K562 (cell line): ENCODE results near the gene HLCS. TPM values are rescaled to one million over a fixed set of nuclear protein-coding genes. Genes with fewer than 3 reads are reported as not detected.

Experiments
- CEBPB ChIP-seq: fragments of 450-650 bp; IDR thresholded peaks from 2 replicates; pipeline ENCODE4 v1.6.1; 2016; ENCODE audit warnings: missing genetic modification characterization, missing compliant biosample characterization
- CHCHD3 ChIP-seq: fragments of 250-450 bp; sonication (Bioruptor Pico); IDR thresholded peaks from 2 replicates; pipeline ENCODE4 v2.1.2; 2022; ENCODE audit warnings: mild to moderate bottlenecking
- HIVEP1 ChIP-seq: fragments of 250-450 bp; sonication (Bioruptor Pico); IDR thresholded peaks from 2 replicates; pipeline ENCODE4 v1.4.0; 2020; ENCODE audit warnings: mild to moderate bottlenecking
- KDM1A ChIP-seq, 2 experiments: fragments of 450-650 bp; IDR thresholded peaks; 2 replicates each; pipeline ENCODE4 v1.6.1; 2016; ENCODE audit warnings: mild to moderate bottlenecking in 2 of 2
- MCM5 ChIP-seq: fragments of 450-650 bp; IDR thresholded peaks from 2 replicates; pipeline ENCODE4 v1.6.1; 2016; ENCODE audit warnings: low read depth
- MEIS2 ChIP-seq: fragments of 450-650 bp; IDR thresholded peaks from 2 replicates; pipeline ENCODE4 v1.6.1; 2014; ENCODE audit warnings: mild to moderate bottlenecking; ENCODE audit not compliant: partially characterized antibody
- MYBL2 ChIP-seq, 2 experiments: fragments of 450-650 bp in 1 of 2; sonication (generic) in 1 of 2; formaldehyde crosslinking in 1 of 2; IDR thresholded peaks; 2 replicates each; pipeline versions ENCODE4 v1.6.1 to v1.8.1; 2017 to 2022; ENCODE audit warnings: borderline replicate concordance in 1 of 2, inconsistent platforms in 1 of 2, low read depth in 1 of 2, mild to moderate bottlenecking in 1 of 2, missing genetic modification reagents in 1 of 2, moderate library complexity in 1 of 2
- PHF8 ChIP-seq: fragments of 200-600 bp; sonication (generic); IDR thresholded peaks from 2 replicates; pipeline ENCODE4 v1.6.1; 2012; ENCODE audit warnings: mixed run types, mild to moderate bottlenecking, inconsistent platforms, low read length, moderate library complexity, borderline replicate concordance
- SMARCA4 ChIP-seq: fragments of 450-650 bp; IDR thresholded peaks from 2 replicates; pipeline ENCODE4 v1.6.1; 2016
- TCF7L2 ChIP-seq: fragments of 150-350 bp; IDR thresholded peaks from 2 replicates; pipeline ENCODE4 v1.6.1; 2016; ENCODE audit warnings: low read depth, mild to moderate bottlenecking, low read length, moderate library complexity
- ZNF175 ChIP-seq: fragments of 200-800 bp; sonication (Bioruptor generic); IDR thresholded peaks from 2 replicates; pipeline ENCODE4 v1.6.1; 2016; ENCODE audit warnings: low read depth, mild to moderate bottlenecking, missing genetic modification characterization, missing compliant biosample characterization
- ZNF24 ChIP-seq: fragments of 450-650 bp; IDR thresholded peaks from 2 replicates; pipeline ENCODE4 v1.6.1; 2016
- ZNF408 ChIP-seq: fragments of 250-450 bp; sonication (Bioruptor Pico); IDR thresholded peaks from 2 replicates; pipeline ENCODE4 v1.4.0; 2020; ENCODE audit warnings: low read depth, mild to moderate bottlenecking, moderate library complexity
- ZNF444 ChIP-seq: fragments of 250-450 bp; sonication (Bioruptor Pico); IDR thresholded peaks from 2 replicates; pipeline ENCODE4 v1.4.0; 2020; ENCODE audit warnings: mild to moderate bottlenecking, moderate library complexity
- ZNF584 ChIP-seq: fragments of 200-800 bp; sonication (Bioruptor generic); IDR thresholded peaks from 2 replicates; pipeline ENCODE4 v1.6.1; 2016; ENCODE audit warnings: low read depth, mild to moderate bottlenecking, missing genetic modification characterization, missing compliant biosample characterization
- ZNF589 ChIP-seq: fragments of 200-800 bp; sonication (Bioruptor generic); IDR thresholded peaks from 2 replicates; pipeline ENCODE4 v1.6.1; 2016; ENCODE audit warnings: low read depth, missing genetic modification characterization, missing compliant biosample characterization
- polyA plus RNA-seq, 8 experiments: library from polyadenylated mRNA; depleted of rRNA in 4 of 8; stranded (reverse) in 5 of 8; unstranded in 3 of 8; fragments of >200 nt; fragmentation: Nextera tagmentation in 2 of 8; fragmentation: Illumina TruSeq in 1 of 8; extraction: Ambion mirVana in 2 of 8; extraction: Trizol in 1 of 8; gene quantifications; 2 replicates each; pipeline versions ENCODE4 v1.2.1 to v1.2.3, GENCODE V29; 2011 to 2014; ENCODE audit warnings: inconsistent platforms in 1 of 8, missing spikeins in 1 of 8
- total RNA-seq, 7 experiments: library from RNA; depleted of rRNA in 6 of 7; stranded (reverse); fragments of >200 nt in 6 of 7; fragmentation: Illumina TruSeq in 2 of 7; extraction: Trizol in 2 of 7; gene quantifications; 2 replicates each; pipeline versions ENCODE4 v1.2.1 to v1.2.3, GENCODE V29; 2011 to 2021; ENCODE audit warnings: low replicate concordance in 1 of 7
- TF ChIP-seq, protein P1 (sequence below): fragments of 450-650 bp; IDR thresholded peaks from 2 replicates; pipeline ENCODE4 v1.6.1; 2018; ENCODE audit warnings: mild to moderate bottlenecking, low read depth; ENCODE audit not compliant: partially characterized antibody
- TF ChIP-seq, protein P2 (sequence below): fragments of 450-650 bp; IDR thresholded peaks from 2 replicates; pipeline ENCODE4 v1.6.1; 2016; ENCODE audit warnings: low read depth

HLCS gene
- total and polyA plus RNA-seq, 9 of the 15 experiments (the other 6 are each of a cell fraction or from before 2014, with no cell fraction given) = 3.0 to 21.5 (median 17.1) TPM

DNA sequence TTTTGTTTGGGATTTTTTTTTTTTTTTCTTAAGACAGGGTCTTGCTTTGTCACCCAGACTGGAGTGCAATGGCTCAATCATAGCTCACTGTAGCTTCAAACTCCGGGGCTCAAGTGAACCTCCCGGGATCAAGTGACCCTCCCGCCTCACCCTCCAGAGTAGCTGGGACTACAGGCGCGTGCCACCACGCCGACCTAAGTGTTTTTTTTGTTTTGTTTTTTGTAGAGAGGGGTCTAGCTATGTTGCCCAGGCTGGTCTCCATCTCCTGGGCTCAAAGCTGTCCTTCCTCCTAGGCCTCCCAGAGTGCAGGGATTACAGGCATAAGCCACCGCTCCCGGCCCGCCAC is 776 bp downstream of the HLCS start (continued):
- TF ChIP-seq, protein P1, sequence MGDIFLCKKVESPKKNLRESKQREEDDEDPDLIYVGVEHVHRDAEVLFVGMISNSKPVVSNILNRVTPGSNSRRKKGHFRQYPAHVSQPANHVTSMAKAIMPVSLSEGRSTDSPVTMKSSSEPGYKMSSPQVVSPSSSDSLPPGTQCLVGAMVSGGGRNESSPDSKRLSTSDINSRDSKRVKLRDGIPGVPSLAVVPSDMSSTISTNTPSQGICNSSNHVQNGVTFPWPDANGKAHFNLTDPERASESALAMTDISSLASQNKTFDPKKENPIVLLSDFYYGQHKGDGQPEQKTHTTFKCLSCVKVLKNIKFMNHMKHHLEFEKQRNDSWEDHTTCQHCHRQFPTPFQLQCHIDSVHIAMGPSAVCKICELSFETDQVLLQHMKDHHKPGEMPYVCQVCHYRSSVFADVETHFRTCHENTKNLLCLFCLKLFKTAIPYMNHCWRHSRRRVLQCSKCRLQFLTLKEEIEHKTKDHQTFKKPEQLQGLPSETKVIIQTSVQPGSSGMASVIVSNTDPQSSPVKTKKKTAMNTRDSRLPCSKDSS = peak; percentile 35
- TF ChIP-seq ZNF589 (CRISPR knock-in tag) = peak; percentile 42; the same call in 1 of the 2 replicates
- no peak for TF ChIP-seq TCF7L2
- TF ChIP-seq CHCHD3 = no peak
- TF ChIP-seq ZNF175 (CRISPR knock-in tag) = peak; percentile 40; the same call in 1 of the 2 replicates
- no peak for TF ChIP-seq ZNF444 (CRISPR knock-in tag)
- no peak for TF ChIP-seq MYBL2 (IDR thresholded peaks at IDR 0.05; ENCODE audit: low read depth)
- TF ChIP-seq MYBL2 (CRISPR knock-in tag; IDR thresholded peaks at IDR 0.05; ENCODE audit: borderline replicate concordance) = no peak
- peak; percentile 61 to 79 for TF ChIP-seq KDM1A (IDR thresholded peaks at IDR 0.05)
- no peak for TF ChIP-seq MEIS2
- TF ChIP-seq ZNF408 (CRISPR knock-in tag) = no peak
- no peak for TF ChIP-seq CEBPB (tag)
- TF ChIP-seq HIVEP1 = no peak
- no peak for TF ChIP-seq MCM5
- no peak for TF ChIP-seq ZNF24
- TF ChIP-seq PHF8 = no peak
- 0 out of 2 replicates have a peak, but pooled peaks have one; percentile 5 for TF ChIP-seq SMARCA4
- TF ChIP-seq ZNF584 (CRISPR knock-in tag) = peak; percentile 39
- TF ChIP-seq, protein P2, sequence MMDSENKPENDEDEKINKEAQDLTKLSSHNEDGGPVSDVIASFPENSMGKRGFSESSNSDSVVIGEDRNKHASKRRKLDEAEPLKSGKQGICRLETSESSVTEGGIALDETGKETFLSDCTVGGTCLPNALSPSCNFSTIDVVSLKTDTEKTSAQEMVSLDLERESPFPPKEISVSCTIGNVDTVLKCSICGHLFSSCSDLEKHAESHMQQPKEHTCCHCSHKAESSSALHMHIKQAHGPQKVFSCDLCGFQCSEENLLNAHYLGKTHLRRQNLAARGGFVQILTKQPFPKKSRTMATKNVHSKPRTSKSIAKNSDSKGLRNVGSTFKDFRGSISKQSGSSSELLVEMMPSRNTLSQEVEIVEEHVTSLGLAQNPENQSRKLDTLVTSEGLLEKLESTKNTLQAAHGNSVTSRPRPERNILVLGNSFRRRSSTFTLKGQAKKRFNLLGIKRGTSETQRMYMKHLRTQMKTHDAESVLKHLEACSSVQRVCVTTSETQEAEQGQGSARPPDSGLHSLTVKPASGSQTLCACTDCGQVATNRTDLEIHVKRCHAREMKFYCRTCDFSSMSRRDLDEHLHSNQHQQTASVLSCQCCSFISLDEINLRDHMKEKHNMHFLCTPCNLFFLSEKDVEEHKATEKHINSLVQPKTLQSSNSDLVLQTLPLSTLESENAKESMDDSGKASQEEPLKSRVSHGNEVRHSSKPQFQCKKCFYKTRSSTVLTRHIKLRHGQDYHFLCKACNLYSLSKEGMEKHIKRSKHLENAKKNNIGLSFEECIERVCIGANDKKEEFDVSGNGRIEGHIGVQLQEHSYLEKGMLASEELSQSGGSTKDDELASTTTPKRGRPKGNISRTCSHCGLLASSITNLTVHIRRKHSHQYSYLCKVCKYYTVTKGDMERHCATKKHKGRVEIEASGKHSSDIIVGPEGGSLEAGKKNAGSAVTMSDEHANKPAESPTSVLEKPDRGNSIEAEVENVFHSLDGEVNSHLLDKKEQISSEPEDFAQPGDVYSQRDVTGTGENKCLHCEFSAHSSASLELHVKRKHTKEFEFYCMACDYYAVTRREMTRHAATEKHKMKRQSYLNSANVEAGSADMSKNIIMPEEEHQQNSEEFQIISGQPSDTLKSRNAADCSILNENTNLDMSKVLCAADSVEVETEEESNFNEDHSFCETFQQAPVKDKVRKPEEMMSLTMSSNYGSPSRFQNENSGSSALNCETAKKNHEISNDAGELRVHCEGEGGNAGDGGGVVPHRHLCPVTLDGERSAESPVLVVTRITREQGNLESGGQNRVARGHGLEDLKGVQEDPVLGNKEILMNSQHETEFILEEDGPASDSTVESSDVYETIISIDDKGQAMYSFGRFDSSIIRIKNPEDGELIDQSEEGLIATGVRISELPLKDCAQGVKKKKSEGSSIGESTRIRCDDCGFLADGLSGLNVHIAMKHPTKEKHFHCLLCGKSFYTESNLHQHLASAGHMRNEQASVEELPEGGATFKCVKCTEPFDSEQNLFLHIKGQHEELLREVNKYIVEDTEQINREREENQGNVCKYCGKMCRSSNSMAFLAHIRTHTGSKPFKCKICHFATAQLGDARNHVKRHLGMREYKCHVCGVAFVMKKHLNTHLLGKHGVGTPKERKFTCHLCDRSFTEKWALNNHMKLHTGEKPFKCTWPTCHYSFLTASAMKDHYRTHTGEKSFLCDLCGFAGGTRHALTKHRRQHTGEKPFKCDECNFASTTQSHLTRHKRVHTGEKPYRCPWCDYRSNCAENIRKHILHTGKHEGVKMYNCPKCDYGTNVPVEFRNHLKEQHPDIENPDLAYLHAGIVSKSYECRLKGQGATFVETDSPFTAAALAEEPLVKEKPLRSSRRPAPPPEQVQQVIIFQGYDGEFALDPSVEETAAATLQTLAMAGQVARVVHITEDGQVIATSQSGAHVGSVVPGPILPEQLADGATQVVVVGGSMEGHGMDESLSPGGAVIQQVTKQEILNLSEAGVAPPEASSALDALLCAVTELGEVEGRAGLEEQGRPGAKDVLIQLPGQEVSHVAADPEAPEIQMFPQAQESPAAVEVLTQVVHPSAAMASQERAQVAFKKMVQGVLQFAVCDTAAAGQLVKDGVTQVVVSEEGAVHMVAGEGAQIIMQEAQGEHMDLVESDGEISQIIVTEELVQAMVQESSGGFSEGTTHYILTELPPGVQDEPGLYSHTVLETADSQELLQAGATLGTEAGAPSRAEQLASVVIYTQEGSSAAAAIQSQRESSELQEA = peak; percentile 25; the same call in 1 of the 2 replicates
